GM18508 (cell line): ENCODE measurements around the gene OLA1.
"Not testable (repeated sequence)": the region's sequence is repeated elsewhere in the genome, so short reads cannot be mapped to it uniquely, and the experiment has no call there.

ENCODE experiments used
- ATAC-seq: cut with Tn5 transposase; IDR thresholded peaks from one replicate; pipeline ENCODE4 v1.9.1; 2021; ENCODE audit warnings: moderate number of reproducible peaks; ENCODE audit not compliant: insufficient read depth, unreplicated experiment

Gene OLA1

GRCh38 chr2:174248187-174248997 is at the start of gene OLA1:
OLA1 (minus strand) TSS chr2:174248532; CDS start chr2:174246815, 1,717 bp downstream.
- peak; percentile 82 for ATAC-seq

- ATAC-seq: no peak
Measured at GRCh38 chr2:174292908-174293307, 44.6 kb upstream of the OLA1 start.

- ATAC-seq: no peak
Measured at GRCh38 chr2:174286172-174286571, 37.8 kb upstream of the OLA1 start.

GRCh38 chr2:174282441-174282840 is 34.1 kb upstream of the OLA1 start:
- no peak for ATAC-seq

- ATAC-seq: no peak
Measured at GRCh38 chr2:174281736-174282135, 33.4 kb upstream of the OLA1 start.

- ATAC-seq: no peak
Measured at GRCh38 chr2:174280596-174280995, 32.3 kb upstream of the OLA1 start.

GRCh38 chr2:174270263-174270662 is 21.9 kb upstream of the OLA1 start:
- not testable (repeated sequence) for ATAC-seq

- no peak for ATAC-seq
Measured at GRCh38 chr2:174266288-174266687, 18.0 kb upstream of the OLA1 start.

- ATAC-seq: no peak
Measured at GRCh38 chr2:174263997-174264396, 15.7 kb upstream of the OLA1 start.

GRCh38 chr2:174259981-174260380 is 11.6 kb upstream of the OLA1 start:
- no peak for ATAC-seq

- ATAC-seq: no peak
Measured at GRCh38 chr2:174254267-174254666, 5.9 kb upstream of the OLA1 start.

- ATAC-seq: no peak
Measured at GRCh38 chr2:174248998-174249592, 763 bp upstream of the OLA1 start.

- ATAC-seq: no peak
Measured at GRCh38 chr2:174247474-174248186, 702 bp downstream of the OLA1 start.

GRCh38 chr2:174246944-174247381 is 1.4 kb downstream of the OLA1 start:
- ATAC-seq: no peak

- ATAC-seq: not testable (repeated sequence)
Measured at GRCh38 chr2:174245628-174246027, 2.7 kb downstream of the OLA1 start.

- ATAC-seq: no peak
Measured at GRCh38 chr2:174245065-174245464, 3.3 kb downstream of the OLA1 start.

GRCh38 chr2:174243812-174244211 is 4.5 kb downstream of the OLA1 start:
- no peak for ATAC-seq

- no peak for ATAC-seq
Measured at GRCh38 chr2:174240097-174240496, 8.2 kb downstream of the OLA1 start.

- no peak for ATAC-seq
Measured at GRCh38 chr2:174236429-174236828, 11.9 kb downstream of the OLA1 start.

GRCh38 chr2:174235680-174236079 is 12.7 kb downstream of the OLA1 start:
- no peak for ATAC-seq

GRCh38 chr2:174233771-174234275 is 14.5 kb downstream of the OLA1 start:
- no peak for ATAC-seq
